Spleen (tissue), 7 donors: Measurements from ENCODE around the gene EDNRA.

Experiments
- CTCF ChIP-seq, 11 experiments: fragments of 200-600 bp in 7 of 11; fragments of 450-650 bp in 4 of 11; sonication (generic) in 4 of 11; IDR thresholded peaks in 8 of 11; conservative IDR thresholded peaks in 3 of 11; 1 replicate in 7 of 11; 2 replicates in 4 of 11; pipeline versions ENCODE4 v1.4.0 to v1.8.0; 2016 to 2021; ENCODE audit warnings: antibody characterized with exemption in 11 of 11, inconsistent platforms in 4 of 11, mild to moderate bottlenecking in 1 of 11
- POLR2A ChIP-seq, 3 donors: fragments of 450-650 bp; IDR thresholded peaks; one replicate each; pipeline ENCODE4 v1.5.1; 2017; ENCODE audit warnings: antibody characterized with exemption in 3 of 3, mild to moderate bottlenecking in 1 of 3
- donor health status: DM: no; HTN: no; CAD: no; lungs with moderate emphysema.
- donor health status: DM: no; HTN: no; CAD: no.
- donor health status: DM: no; HTN: no; CAD: no.

DNA sequence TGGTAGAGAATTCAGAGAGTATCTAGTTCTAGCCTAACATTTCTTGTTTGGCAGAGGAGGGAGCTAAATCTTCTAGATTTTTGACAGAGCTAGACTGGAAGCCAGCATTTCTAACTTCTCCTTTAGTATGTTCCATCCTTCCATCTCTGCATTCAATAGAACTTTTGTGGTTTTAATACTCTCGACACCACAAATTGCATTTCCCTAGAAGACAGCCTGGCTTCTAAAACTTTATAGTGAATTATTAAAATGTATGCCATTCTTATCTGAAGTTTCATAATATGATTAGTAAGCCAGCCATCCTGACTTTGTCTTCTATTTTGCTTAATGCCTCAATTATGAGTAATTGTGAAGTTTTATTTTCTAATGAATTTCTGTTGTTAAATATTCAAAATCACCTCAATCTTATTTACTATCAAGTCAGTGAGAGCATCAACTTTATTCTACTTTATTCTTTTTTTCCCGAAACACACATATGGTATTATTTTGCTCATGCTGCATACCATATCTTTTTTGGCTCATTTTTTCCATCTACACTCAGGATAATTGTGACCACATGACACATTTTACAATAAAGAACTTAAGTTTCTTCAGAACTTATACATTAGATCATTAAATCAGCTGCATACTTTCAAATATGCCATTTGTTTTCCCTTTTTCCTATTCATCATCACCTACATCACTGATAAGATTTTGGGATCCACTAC, 30.2 kb downstream of the EDNRA start:
- TF ChIP-seq CTCF (IDR thresholded peaks at IDR 0.05 in 8 of 11, conservative IDR thresholded peaks at IDR 0.05 in 3 of 11) (no peak), POLR2A (IDR thresholded peaks at IDR 0.05) (no peak)
